ENCODE measurements around the gene STON2.
"Not testable (repeated sequence)": the region's sequence is repeated elsewhere in the genome, so short reads cannot be mapped to it uniquely, and the experiment has no call there.

The STON2 gene

GRCh38 chr14:81400202-81400678, at the start of gene STON2:
TSS of gene STON2 (minus strand) at chr14:81400324. CDS start at chr14:81398382, 1,942 bp downstream.
- DNase-seq (ENCODE audit: low read depth), result peak; percentile 33

DNA sequence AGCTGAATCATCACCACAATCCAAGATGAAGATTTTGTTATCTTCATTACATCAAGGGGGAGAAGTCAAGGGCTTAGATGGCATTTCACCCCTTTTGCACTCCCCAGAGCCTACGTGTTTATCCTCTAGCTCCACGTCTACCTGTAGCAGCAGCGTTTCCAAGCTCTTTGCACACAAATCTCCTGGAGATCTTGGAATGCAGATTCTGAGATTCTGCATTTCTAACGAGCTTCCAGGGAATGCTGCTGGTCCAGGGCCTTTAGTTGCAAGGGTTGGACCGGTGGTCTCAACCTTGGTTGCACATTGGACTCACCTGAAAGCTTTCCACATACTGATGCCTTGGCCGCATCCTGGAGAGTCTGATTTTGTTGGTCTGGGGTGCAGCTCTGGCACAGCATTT, 49.5 kb upstream of the STON2 start:
- no peak for DNase-seq (ENCODE audit: low read depth)

DNA sequence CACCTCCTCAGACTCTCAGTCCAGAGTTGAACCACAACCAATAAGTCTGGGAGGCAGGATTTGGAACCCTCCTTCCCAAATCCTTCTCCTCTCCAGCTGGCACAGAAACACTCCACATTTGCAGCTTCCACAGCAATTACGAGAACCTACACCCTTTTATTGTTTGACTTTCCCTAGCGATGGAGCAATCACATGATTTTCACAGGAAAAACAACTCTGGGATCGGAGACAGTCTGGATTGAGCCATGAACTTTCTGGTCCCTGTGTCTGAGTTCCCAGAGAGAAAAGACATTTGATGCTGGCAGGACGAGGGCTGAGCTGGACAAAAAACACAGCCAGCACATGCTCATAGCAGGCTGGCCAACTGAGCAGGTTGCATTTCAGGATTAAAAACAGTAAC, 49.0 kb upstream of the STON2 start:
- no peak for DNase-seq (ENCODE audit: low read depth)

DNA sequence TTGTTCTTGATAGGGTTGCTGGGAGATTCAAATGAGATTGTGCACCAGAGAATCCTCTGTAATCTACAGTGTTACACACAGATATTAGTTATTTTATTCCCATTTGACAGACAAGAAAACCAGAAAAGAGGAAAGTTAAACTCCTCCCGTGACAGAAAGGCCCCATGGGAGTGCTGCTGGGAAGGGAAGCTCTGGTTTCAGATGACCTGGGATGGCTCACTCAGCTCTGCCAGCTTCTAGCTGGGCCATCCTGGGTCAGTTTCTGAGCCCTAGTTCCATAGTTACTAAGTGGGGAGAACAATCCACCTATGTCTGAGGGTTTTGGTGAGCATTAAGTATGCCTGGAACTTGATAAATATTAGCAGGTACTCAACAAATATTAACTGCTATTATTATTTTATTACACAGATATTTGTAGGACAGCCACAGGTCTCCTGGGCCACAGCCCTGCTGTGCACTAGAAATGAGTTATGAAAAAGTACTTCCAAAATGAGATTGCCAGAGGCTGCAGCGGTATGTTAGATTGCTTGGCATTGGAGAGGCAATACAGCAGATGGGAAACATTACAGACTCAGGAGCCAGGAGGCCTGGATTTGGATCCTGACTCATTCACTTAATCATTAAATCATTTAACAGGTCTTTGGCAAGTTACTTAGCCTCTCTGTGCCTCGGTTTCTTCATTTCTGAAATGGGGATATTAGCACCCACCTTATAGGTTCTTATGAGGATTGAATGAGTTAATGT, 47.1 kb upstream of the STON2 start:
- no peak for DNase-seq (ENCODE audit: low read depth)

- no peak for DNase-seq (ENCODE audit: low read depth)
Observed at GRCh38 chr14:81446279-81447007, 46.3 kb upstream of the STON2 start.

DNA sequence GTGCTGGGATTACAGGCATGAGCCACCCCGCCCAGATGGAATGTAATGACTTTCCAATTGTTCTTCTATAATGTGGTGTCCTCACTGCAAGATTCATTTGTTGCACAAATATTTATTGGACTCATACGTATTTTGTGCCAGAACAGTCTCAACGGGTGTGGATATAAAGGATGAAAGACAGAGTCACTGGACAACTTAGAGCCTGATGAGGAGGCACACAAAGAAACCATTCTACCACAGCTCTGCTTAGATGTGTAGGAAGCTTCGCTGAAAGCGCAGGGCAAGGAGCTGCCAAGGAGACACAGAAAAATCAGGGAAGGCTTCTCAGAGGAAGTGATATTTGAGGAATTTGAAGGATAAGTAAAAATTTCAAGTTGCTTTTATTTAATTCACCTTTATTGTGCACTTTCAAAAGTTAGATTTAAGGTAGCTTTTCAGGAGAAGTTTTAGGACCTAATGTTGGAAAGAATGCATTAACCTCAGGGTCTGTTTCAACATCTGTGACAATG, 41.6 kb upstream of the STON2 start:
- DNase-seq (ENCODE audit: low read depth), result no peak

DNA sequence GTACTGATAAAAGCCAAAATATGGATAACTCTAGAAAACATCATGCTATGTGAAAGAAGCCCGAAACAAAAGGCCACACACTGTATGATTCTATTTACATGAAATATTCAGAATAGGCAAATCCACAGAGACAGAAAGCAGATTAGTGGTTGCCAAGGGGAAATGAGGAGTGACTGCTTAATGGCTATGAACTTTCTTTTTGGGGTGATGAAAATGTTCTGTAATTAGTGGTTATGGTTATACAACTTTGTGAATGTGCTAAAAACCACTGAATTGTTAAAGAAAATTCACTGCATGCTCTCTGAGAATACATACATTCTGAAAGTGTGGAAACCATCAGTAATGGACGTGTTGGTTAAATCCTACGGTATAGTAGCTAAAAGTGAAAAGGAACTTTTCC, 39.9 kb upstream of the STON2 start:
- no peak for DNase-seq (ENCODE audit: low read depth)

DNA sequence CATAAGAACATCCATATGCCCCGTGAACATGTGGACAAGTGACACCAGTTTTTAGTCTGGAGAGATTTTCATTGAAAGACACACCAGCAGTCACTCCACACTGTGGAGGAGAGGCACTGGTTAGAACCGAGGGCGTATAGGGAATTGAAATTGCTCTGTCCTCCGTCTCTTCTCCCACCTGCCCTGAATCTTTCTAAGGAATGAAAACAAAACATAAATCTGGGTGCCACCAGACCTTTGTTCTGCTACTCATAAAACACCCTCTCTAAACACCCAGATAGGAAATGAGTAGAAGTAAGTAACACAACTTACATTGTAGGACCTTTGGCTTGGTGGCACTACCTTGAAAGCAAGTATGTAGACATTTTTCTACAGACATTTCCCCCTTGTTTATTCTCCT, 37.1 kb upstream of the STON2 start:
- DNase-seq (ENCODE audit: low read depth), result no peak

DNA sequence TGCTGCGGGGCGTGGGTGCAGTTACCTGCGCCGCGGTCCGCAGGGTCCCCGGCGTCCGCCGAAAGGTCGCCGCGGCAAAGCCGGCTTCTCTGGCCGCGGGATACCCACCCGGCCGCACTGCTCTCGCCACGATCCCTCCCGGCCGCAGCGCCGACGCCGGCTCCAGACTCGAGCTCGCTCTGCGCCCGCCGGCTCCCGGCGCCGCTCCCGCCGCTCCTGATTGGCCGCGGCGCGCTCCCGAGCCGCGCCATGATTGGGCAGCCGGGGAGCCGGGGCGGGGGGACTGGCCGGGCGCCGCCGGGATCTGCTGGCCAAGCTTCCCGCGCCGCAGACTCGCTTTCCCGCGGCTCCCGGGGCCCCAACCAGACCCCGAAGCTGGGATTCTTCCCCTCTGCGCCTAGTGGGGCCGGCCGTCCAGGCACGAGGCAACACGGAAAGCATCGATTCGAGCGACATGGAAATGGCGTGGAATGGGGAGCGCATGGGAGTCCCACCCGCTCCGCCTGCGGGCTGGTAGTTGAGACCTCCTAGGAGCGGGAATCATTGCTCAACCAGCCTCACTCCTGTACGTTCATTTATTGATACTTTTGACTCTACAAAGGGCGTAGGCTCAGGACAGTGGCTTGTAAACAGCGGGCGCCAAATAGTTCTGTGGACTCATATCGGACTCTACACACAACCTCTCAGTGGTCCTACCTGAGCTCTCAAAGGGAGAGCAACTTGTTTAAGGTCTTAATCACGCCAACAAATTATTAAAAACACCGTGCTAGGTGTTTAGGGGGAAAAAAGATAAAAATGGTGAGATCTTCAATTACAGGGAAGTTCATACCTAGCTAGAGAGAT, 36.4 kb upstream of the STON2 start:
- DNase-seq (ENCODE audit: low read depth), result peak; percentile 54

DNA sequence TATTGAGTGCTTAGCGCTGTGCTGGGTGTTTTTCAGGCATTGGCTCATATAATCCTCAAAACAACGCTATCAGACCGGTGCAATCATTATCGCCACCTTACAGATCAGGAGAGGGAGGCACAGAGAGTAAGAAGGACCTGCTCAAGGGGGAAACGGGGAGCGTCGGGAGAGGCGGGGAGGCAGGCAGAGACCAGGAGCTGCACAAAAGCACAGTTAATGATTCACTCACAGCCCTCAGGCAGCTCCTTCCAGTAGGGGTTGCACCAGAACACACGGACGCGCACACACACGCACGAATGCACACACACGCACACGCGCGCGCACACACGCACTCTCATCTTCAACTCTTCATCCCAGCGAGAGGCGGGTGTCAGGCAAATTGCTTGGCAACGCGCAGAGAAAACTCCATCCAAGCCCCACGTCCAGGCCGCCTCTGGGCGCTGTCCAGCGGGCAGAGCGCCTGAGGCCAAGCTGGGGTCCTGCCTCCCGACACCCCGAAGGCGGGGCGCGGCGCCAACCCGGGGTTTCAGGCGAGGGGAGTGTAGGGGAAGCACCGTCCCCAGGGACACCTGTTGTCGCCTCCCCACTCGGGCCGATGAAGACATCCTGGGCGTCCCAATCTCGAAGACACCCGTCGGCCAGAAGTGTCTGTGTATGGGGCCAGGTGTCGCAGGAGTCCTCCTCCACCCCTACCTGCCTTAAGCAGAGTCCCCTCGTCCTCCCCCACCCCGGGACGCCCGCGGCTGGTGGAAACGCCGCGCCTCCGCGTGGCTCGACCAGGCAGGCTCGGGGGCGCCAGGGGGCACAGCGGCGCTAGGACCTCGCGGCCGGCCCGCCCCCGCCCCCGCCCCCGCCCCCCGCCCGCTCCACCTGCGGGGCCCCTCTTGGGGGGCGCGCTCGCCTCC, 35.5 kb upstream of the STON2 start:
- no peak for DNase-seq (ENCODE audit: low read depth)

- DNase-seq (ENCODE audit: low read depth), result no peak
Observed at GRCh38 chr14:81435048-81435390, 34.9 kb upstream of the STON2 start.

- no peak for DNase-seq (ENCODE audit: low read depth)
Observed at GRCh38 chr14:81434230-81434629, 34.1 kb upstream of the STON2 start.

- DNase-seq (ENCODE audit: low read depth), result no peak
Observed at GRCh38 chr14:81433378-81433777, 33.3 kb upstream of the STON2 start.

GRCh38 chr14:81432219-81432661, 32.1 kb upstream of the STON2 start:
- DNase-seq (ENCODE audit: low read depth), result no peak

DNA sequence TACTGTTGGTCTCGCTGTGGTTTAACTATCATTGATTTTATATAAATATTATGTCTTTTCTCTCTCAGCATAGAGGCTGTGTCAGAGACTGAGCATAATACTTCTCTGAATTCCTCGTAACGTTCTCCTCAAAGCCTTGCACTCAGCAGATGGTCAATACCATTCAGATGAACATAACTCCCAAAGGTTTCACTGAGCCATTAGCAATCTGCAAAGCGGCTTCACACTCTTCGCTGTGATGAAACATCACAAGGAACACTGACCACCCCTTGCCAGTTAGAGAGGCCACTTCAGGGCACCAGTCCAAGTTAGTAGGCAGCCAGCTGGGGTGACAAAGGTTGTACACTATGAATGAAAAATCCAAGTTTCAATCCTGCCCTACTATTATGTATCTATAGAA, 30.1 kb upstream of the STON2 start:
- DNase-seq (ENCODE audit: low read depth), result no peak

- not testable (repeated sequence) for DNase-seq (ENCODE audit: low read depth)
Observed at GRCh38 chr14:81429749-81430148, 29.6 kb upstream of the STON2 start.

- DNase-seq (ENCODE audit: low read depth), result no peak
Observed at GRCh38 chr14:81429028-81429427, 28.9 kb upstream of the STON2 start.

GRCh38 chr14:81427348-81428058, 27.4 kb upstream of the STON2 start:
- no peak for DNase-seq (ENCODE audit: low read depth)

DNA sequence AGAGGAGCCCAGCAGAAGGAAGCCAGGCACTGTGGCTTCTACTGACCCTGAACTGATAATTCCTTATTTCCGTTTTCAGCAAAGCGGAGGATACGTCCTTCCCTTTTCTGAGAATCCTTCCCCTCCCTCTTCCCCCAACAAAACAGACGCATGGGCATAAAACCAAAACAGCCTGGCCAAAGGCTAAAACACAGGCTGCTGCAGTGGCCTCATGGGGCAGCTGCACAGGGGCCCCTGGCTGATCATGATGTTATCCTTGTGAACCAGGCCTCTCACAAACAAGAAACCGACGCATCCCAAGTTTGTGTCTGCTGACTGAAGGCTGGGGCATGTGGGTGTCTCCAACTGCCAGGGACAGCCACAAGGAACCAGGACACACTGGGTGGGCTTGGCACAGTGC, 23.4 kb upstream of the STON2 start:
- DNase-seq (ENCODE audit: low read depth), result no peak

DNA sequence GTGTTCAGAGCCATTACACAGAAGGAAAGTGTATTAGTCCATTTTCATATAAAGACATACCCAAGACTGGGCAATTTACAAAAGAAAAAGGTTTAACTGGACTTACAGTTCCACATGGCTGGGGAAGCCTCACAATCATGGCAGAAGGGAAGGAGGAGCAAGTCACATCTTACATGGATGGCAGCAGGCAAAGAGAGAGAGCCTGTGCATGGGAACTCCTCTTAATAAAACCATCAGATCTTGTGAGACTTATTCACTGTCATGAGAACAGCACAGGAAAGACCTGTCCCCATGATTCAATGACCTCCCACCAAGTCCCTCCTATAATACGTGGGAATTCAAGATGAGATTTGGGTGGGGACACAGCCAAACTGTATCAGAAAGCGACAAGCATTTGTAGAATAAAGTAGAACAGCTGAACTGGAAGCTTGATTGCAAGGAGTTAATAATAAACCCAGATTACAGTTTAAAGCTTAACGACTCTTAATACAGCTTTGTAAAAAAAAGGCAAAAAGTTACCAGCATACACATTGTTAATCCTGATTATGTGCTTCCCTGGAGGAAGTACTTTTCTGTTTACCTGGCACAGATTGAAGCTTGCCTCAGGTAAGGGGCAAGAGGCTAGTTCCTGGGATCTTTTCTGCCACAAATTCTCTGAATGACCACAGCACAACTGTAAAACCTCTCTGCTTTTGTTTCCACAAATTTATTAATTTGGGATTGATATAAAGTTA, 18.1 kb upstream of the STON2 start:
- DNase-seq (ENCODE audit: low read depth), result no peak
